Neural cell (in vitro differentiated cells): Measurements from ENCODE around the gene NPW. TPM values are rescaled to one million over a fixed set of nuclear protein-coding genes. Genes with fewer than 3 reads are reported as not detected.

Source experiments
- H2AFZ ChIP-seq: fragments of 200-600, 300-800 bp; sonication (generic), shearing (Covaris generic); 2 replicates; pipeline ENCODE4 v1.6.0; 2014; ENCODE audit warnings: low read depth, mild to moderate bottlenecking, antibody characterized with exemption, low read length, moderate library complexity
- H3F3A ChIP-seq: fragments of 200-600 bp; shearing (Covaris generic); 2 replicates; pipeline ENCODE4 v1.6.1; 2016; ENCODE audit warnings: mild to moderate bottlenecking, moderate library complexity, mixed read lengths, antibody characterized with exemption, low read length; ENCODE audit not compliant: insufficient read depth, poor library complexity, severe bottlenecking
- H3K27ac ChIP-seq: fragments of 200-600, 300-800 bp; sonication (generic), shearing (Covaris generic); 2 replicates; pipeline ENCODE4 v1.5.1; 2014; ENCODE audit warnings: mild to moderate bottlenecking, low read length, moderate library complexity
- H3K27me3 ChIP-seq: fragments of 300-800, 200-600 bp; sonication (generic), shearing (Covaris generic); 2 replicates; pipeline ENCODE4 v1.6.0; 2014; ENCODE audit warnings: mild to moderate bottlenecking, low read depth, low read length, moderate library complexity; ENCODE audit not compliant: insufficient read depth
- H3K36me3 ChIP-seq: fragments of 300-800, 200-600 bp; sonication (generic), shearing (Covaris generic); 2 replicates; pipeline ENCODE4 v1.5.1; 2014; ENCODE audit warnings: mild to moderate bottlenecking, antibody characterized with exemption, low read length, moderate library complexity; ENCODE audit not compliant: insufficient read depth
- H3K4me2 ChIP-seq: fragments of 300-800, 200-600 bp; sonication (generic), shearing (Covaris generic); 2 replicates; pipeline ENCODE4 v1.6.0; 2014; ENCODE audit warnings: mild to moderate bottlenecking, low read length
- H3K4me3 ChIP-seq: fragments of 300-800, 200-600 bp; sonication (generic), shearing (Covaris generic); 2 replicates; pipeline ENCODE4 v1.5.1; 2014; ENCODE audit warnings: mild to moderate bottlenecking, low read length, moderate library complexity
- H3K79me2 ChIP-seq: fragments of 200-600 bp; shearing (Covaris generic); replicated peaks from 2 replicates; pipeline ENCODE4 v1.6.0; 2014; ENCODE audit warnings: mild to moderate bottlenecking, low read length, moderate library complexity; ENCODE audit not compliant: insufficient read depth
- H3K9ac ChIP-seq: fragments of 300-800, 200-600 bp; sonication (generic), shearing (Covaris generic); 2 replicates; pipeline ENCODE4 v1.6.1; 2016; ENCODE audit warnings: mild to moderate bottlenecking, low read length, mixed read lengths
- H3K9me2 ChIP-seq: fragments of 200-600 bp; shearing (Covaris generic); 2 replicates; pipeline ENCODE4 v1.6.1; 2016; ENCODE audit warnings: mild to moderate bottlenecking, low read length, mixed read lengths; ENCODE audit not compliant: insufficient read depth
- H3K9me3 ChIP-seq: fragments of 200-600, 300-800 bp; sonication (generic), shearing (Covaris generic); 2 replicates; pipeline ENCODE4 v1.6.1; 2016; ENCODE audit warnings: mild to moderate bottlenecking, mixed run types, low read length, moderate library complexity, mixed read lengths
- H4K20me1 ChIP-seq: fragments of 200-600 bp; shearing (Covaris generic); 2 replicates; pipeline ENCODE4 v1.6.1; 2016; ENCODE audit warnings: mild to moderate bottlenecking, mixed run types; ENCODE audit not compliant: insufficient read depth
- CTCF ChIP-seq: fragments of 450-650 bp; IDR thresholded peaks from 2 replicates; pipeline ENCODE4 v1.5.1; 2014; ENCODE audit warnings: antibody characterized with exemption, mild to moderate bottlenecking, moderate library complexity; ENCODE audit not compliant: poor library complexity, severe bottlenecking
- EP300 ChIP-seq: fragments of 450-650 bp; conservative IDR thresholded peaks from 2 replicates; pipeline ENCODE4 v1.6.1; 2014; ENCODE audit warnings: antibody characterized with exemption, mild to moderate bottlenecking, moderate library complexity; ENCODE audit not compliant: poor library complexity, severe bottlenecking
- EZH2 ChIP-seq: fragments of 200-600, 300-800 bp; shearing (Covaris generic), sonication (generic); IDR thresholded peaks from 2 replicates; pipeline ENCODE4 v1.6.1; 2014; ENCODE audit warnings: antibody characterized with exemption, low read length, borderline replicate concordance, mild to moderate bottlenecking; ENCODE audit not compliant: insufficient read depth, poor library complexity, severe bottlenecking
- MXI1 ChIP-seq: fragments of 450-650 bp; conservative IDR thresholded peaks from 2 replicates; pipeline ENCODE4 v1.6.1; 2014; ENCODE audit warnings: antibody characterized with exemption, mild to moderate bottlenecking; ENCODE audit not compliant: poor library complexity, severe bottlenecking
- POLR2AphosphoS5 ChIP-seq: IDR thresholded peaks from 2 replicates; pipeline ENCODE4 v1.6.1; 2012
- RAD21 ChIP-seq: fragments of 450-650 bp; conservative IDR thresholded peaks from 2 replicates; pipeline ENCODE4 v1.6.1; 2014; ENCODE audit warnings: antibody characterized with exemption, mild to moderate bottlenecking, moderate library complexity
- REST ChIP-seq: IDR thresholded peaks from 2 replicates; pipeline ENCODE4 v1.6.1; 2012; ENCODE audit warnings: borderline replicate concordance
- SMC3 ChIP-seq: fragments of 450-650 bp; conservative IDR thresholded peaks from 2 replicates; pipeline ENCODE4 v1.6.1; 2014; ENCODE audit warnings: antibody characterized with exemption, mild to moderate bottlenecking, moderate library complexity; ENCODE audit not compliant: poor library complexity
- TAF1 ChIP-seq: IDR thresholded peaks from 2 replicates; pipeline ENCODE4 v1.6.1; 2012; ENCODE audit warnings: low read depth
- polyA plus RNA-seq: library from polyadenylated mRNA; depleted of rRNA; stranded (reverse); fragments of >200 nt; gene quantifications from 2 replicates; pipeline ENCODE4 v1.2.3, GENCODE V29; 2014

NPW gene
- polyA plus RNA-seq, 1 donor from 2014 or later, result not detected

- peaks cover 21% of the 10 kb centered on the region for H3K27me3 ChIP-seq
- H3K4me2 ChIP-seq, result no peak overlapping the region
- H3K4me3 ChIP-seq, result no peak overlapping the region
- H3K9ac ChIP-seq, result no peak overlapping the region
- no peaks in the 10 kb centered on the region for H3K36me3 ChIP-seq
- H3F3A ChIP-seq, result no peaks in the 10 kb centered on the region
- H3K79me2 ChIP-seq, result no peaks in the 10 kb centered on the region
- H4K20me1 ChIP-seq, result no peaks in the 10 kb centered on the region
- TF ChIP-seq EP300, result no peak
- TF ChIP-seq REST, result no peak
- TF ChIP-seq RAD21, result no peak
- no peak for TF ChIP-seq SMC3
- TF ChIP-seq TAF1, result no peak
- no peak for TF ChIP-seq EZH2
- TF ChIP-seq MXI1, result no peak
- TF ChIP-seq POLR2AphosphoS5, result no peak
- TF ChIP-seq CTCF, result no peak
- H2AFZ ChIP-seq, result no peak overlapping the region
- H3K9me2 ChIP-seq, result no peaks in the 10 kb centered on the region
- H3K9me3 ChIP-seq, result no peaks in the 10 kb centered on the region
- H3K27ac ChIP-seq, result no peak overlapping the region
These were observed 25.9 kb upstream of the NPW start for GRCh38 chr16:1993731-1994131.

DNA sequence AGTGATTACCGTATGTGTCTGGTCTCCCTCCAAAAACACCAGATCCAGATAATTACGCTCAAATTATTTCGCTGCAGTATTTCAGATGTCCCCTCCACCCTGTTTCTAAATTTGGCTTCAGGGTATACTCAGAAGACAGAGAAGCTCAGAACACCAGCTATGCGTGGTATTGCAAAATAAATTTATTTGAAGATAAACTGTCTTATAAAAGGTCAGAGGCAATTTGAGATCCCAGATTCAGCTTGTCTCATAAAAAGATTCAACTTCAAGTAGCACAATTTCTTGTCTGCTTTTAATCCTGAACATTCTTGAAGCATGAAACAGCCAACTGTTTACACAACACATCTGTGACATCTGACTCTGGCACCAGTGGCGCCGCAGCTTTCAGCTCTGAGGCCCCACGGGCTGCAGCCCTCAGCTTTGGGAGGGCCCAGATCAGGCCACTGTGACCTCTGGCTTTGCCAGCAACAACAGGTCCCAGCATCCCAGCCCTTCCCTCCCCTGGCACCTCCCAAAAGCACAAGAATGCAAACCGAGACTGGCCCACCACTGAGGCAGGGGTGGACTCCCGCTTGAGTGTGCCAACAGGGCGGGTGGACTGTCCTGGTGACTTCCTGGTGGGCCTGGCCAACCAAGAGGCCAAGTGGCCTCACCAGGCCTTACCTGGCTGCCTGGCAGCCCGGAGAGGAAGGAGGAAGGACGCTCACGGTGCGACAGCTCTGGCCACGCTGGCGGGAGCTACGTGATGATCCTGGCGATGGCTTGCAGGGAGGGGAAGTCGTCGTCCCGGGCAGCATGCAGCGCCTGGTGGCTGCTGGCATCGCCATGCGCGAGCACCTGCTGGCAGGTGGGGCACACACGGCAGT, 21.9 kb upstream of the NPW start:
- no peak overlapping the region for H3K4me3 ChIP-seq
- no peaks in the 10 kb centered on the region for H3K36me3 ChIP-seq
- no peaks in the 10 kb centered on the region for H3K9me3 ChIP-seq
- no peak for TF ChIP-seq SMC3
- H3F3A ChIP-seq, result no peaks in the 10 kb centered on the region
- H3K9me2 ChIP-seq, result no peaks in the 10 kb centered on the region
- no peaks in the 10 kb centered on the region for H3K27me3 ChIP-seq
- no peak overlapping the region for H2AFZ ChIP-seq
- H3K79me2 ChIP-seq, result no peaks in the 10 kb centered on the region
- no peak overlapping the region for H3K9ac ChIP-seq
- no peaks in the 10 kb centered on the region for H4K20me1 ChIP-seq
- H3K27ac ChIP-seq, result no peak overlapping the region
- H3K4me2 ChIP-seq, result no peak overlapping the region
